Ectodermal cell (in vitro differentiated cells): ENCODE data around the gene CDK5RAP2.

ENCODE experiments used
- H3K27ac ChIP-seq: 2 replicates; pipeline ENCODE4 v1.7.0; 2013; ENCODE audit warnings: mild to moderate bottlenecking, low read depth, low read length; ENCODE audit not compliant: insufficient read depth, poor library complexity, severe bottlenecking
- H3K27me3 ChIP-seq: 2 replicates; pipeline ENCODE4 v1.7.0; 2013; ENCODE audit warnings: mild to moderate bottlenecking, low read length; ENCODE audit not compliant: insufficient read depth, control insufficient read depth, poor library complexity, severe bottlenecking
- H3K36me3 ChIP-seq: one replicate; pipeline ENCODE4 v1.7.0; 2013; ENCODE audit warnings: low read length; ENCODE audit not compliant: control insufficient read depth, insufficient read depth
- H3K4me1 ChIP-seq: one replicate; pipeline ENCODE4 v1.7.0; 2013; ENCODE audit warnings: low read length; ENCODE audit not compliant: control insufficient read depth, insufficient read depth
- H3K4me3 ChIP-seq: 2 replicates; pipeline ENCODE4 v1.7.0; 2013; ENCODE audit warnings: low read depth, low read length, control low read depth; ENCODE audit not compliant: insufficient read depth
- H3K9me3 ChIP-seq: 2 replicates; pipeline ENCODE4 v1.7.0; 2013; ENCODE audit warnings: mild to moderate bottlenecking, low read length, moderate library complexity; ENCODE audit not compliant: control insufficient read depth
- WGBS, 2 experiments: methylation state at CpG; one replicate each; pipeline ENCODE4 v1.1.7; 2013; ENCODE audit warnings: missing lambda C conversion rate in 2 of 2; 5-methylcytosine and 5-hydroxymethylcytosine counted together

Gene CDK5RAP2

DNA sequence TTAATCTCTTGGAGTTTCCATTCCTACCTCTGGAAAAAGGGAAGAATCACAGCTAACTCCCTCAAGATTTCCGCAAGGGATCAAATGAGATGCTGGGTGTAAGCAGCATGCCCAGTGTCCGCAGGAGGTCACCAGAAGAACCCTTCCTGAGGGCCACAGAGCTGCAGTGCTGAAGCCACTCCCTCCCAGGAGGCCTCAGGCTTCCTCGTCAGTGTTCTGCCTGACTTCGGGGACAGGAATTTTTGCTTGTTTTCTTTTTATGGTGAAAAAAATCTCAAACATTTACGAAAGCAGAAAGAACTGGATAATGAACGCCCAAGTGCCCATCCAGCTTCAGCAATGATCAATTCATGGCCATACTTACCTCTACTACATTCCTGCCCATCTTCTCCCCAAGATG, 183.0 kb downstream of the CDK5RAP2 start:
- H3K4me3 ChIP-seq = no peak overlapping the region
- H3K27me3 ChIP-seq = no peaks in the 10 kb centered on the region
- H3K27ac ChIP-seq = no peak overlapping the region
- peaks cover 45% of the 10 kb centered on the region for H3K36me3 ChIP-seq
- H3K4me1 ChIP-seq = no peaks in the 10 kb centered on the region
- no peaks in the 10 kb centered on the region for H3K9me3 ChIP-seq
- 92 to 94% methylated on average over 6 of the region's 6 CpGs for WGBS, 2 experiments

- Histone ChIP-seq H3K27ac (no peak overlapping the region), H3K27me3 (no peaks in the 10 kb centered on the region), H3K4me3 (no peak overlapping the region), H3K9me3 (no peaks in the 10 kb centered on the region), H3K4me1 (no peaks in the 10 kb centered on the region), H3K36me3 (peaks cover 50% of the 10 kb centered on the region)
- 95% methylated on average over 3 of the region's 3 CpGs for WGBS, 2 experiments
These were observed 183.5 kb downstream of the CDK5RAP2 start for GRCh38 chr9:120396418-120396817.

- Histone ChIP-seq H3K27ac (no peak overlapping the region), H3K27me3 (no peaks in the 10 kb centered on the region), H3K36me3 (peaks cover 44% of the 10 kb centered on the region), H3K4me3 (no peak overlapping the region), H3K4me1 (no peaks in the 10 kb centered on the region), H3K9me3 (no peaks in the 10 kb centered on the region)
- 95% methylated on average over 7 of the region's 7 CpGs for WGBS, 2 experiments
These were observed 184.6 kb downstream of the CDK5RAP2 start for GRCh38 chr9:120395376-120395775.

GRCh38 chr9:120394058-120394669, 185.8 kb downstream of the CDK5RAP2 start:
- WGBS, 2 experiments = 95 to 96% methylated on average over 13 of the region's 13 CpGs
- peaks cover 44% of the 10 kb centered on the region for H3K36me3 ChIP-seq

GRCh38 chr9:120393386-120394057, 186.4 kb downstream of the CDK5RAP2 start:
- no peak overlapping the region for H3K27ac ChIP-seq

More at GRCh38 chr9:120394058-120394669, 185.8 kb downstream of the CDK5RAP2 start:
- Histone ChIP-seq H3K27ac (no peak overlapping the region), H3K27me3 (no peaks in the 10 kb centered on the region), H3K9me3 (no peaks in the 10 kb centered on the region), H3K4me1 (no peaks in the 10 kb centered on the region), H3K4me3 (no peak overlapping the region)

DNA sequence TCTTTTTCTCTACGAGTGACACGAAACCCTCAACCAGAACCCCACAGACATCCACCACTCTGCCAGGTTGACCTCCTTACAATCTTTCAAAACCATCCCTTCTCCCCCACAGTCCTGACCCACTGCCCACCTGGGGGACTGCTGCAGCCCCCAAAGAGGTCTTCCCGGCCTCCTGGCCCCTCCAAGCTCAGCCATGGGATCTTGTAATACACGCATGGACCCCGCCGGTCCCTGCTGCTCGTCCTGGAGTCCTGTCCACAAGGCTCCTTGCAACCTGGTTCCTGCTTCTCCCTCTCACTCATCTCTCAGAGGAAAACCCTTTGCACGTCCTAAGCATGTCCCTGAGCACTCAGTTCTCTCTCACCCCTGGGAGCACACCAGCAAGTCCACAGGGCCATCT, 187.3 kb downstream of the CDK5RAP2 start:
- H3K9me3 ChIP-seq = no peaks in the 10 kb centered on the region
- no peaks in the 10 kb centered on the region for H3K27me3 ChIP-seq
- H3K36me3 ChIP-seq = peaks cover 48% of the 10 kb centered on the region
- H3K27ac ChIP-seq = no peak overlapping the region
- 95 to 97% methylated on average over 8 of the region's 8 CpGs for WGBS, 2 experiments
- no peaks in the 10 kb centered on the region for H3K4me1 ChIP-seq
- H3K4me3 ChIP-seq = no peak overlapping the region

More at GRCh38 chr9:120393386-120394057, 186.4 kb downstream of the CDK5RAP2 start:
- Histone ChIP-seq H3K9me3 (no peaks in the 10 kb centered on the region), H3K27me3 (no peaks in the 10 kb centered on the region), H3K4me3 (no peak overlapping the region), H3K36me3 (peaks cover 42% of the 10 kb centered on the region), H3K4me1 (no peaks in the 10 kb centered on the region)
- 79 to 82% methylated on average over 7 of the region's 7 CpGs for WGBS, 2 experiments

DNA sequence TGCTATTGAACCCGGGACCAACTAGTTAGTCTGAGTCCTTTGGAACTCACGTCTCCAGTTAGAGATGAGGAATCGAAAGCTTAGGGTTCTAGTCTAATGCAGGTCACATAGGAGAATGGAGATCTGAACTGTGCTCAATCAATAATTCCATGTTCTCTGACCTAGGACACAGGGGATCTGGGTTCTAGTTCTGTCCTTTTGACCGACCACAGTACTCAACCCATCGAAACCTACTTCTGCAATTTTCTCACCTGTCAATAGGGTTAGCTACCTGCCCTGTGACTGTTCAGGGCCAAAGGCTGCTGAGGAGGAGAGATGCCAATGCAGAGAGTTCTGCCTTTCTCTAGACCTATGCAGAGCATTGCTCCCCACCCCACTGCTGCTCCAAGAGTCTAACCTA, 187.7 kb downstream of the CDK5RAP2 start:
- no peaks in the 10 kb centered on the region for H3K27me3 ChIP-seq
- H3K27ac ChIP-seq = no peak overlapping the region
- no peak overlapping the region for H3K4me3 ChIP-seq
- 96% methylated on average over 5 of the region's 5 CpGs for WGBS, 2 experiments
- peaks cover 48% of the 10 kb centered on the region for H3K36me3 ChIP-seq
- no peaks in the 10 kb centered on the region for H3K9me3 ChIP-seq
- H3K4me1 ChIP-seq = no peaks in the 10 kb centered on the region

DNA sequence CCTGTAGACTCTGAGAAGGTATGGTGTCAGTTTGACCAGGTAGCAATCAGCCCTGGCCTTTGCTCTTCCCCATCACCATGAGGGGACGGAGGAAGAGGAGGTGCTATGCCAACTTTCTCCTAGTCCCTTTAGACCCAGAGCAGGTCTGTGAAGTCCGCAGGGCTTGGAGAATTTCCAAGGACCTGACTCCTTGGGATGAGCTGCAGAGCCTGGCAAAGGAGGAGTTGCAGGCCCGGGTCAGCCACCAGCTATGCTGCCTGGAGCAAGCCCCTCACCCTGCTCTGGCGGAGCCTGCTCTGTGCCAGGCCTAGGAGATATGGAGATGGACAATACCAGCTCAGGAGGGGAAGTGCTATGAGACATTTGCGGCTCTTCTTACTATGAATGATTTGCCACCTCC, 188.3 kb downstream of the CDK5RAP2 start:
- WGBS, 2 experiments = 94 to 98% methylated on average over 5 of the region's 5 CpGs
- H3K4me3 ChIP-seq = no peak overlapping the region
- H3K4me1 ChIP-seq = no peaks in the 10 kb centered on the region
- peaks cover 46% of the 10 kb centered on the region for H3K36me3 ChIP-seq
- H3K27ac ChIP-seq = no peak overlapping the region
- H3K27me3 ChIP-seq = no peaks in the 10 kb centered on the region
- no peaks in the 10 kb centered on the region for H3K9me3 ChIP-seq

DNA sequence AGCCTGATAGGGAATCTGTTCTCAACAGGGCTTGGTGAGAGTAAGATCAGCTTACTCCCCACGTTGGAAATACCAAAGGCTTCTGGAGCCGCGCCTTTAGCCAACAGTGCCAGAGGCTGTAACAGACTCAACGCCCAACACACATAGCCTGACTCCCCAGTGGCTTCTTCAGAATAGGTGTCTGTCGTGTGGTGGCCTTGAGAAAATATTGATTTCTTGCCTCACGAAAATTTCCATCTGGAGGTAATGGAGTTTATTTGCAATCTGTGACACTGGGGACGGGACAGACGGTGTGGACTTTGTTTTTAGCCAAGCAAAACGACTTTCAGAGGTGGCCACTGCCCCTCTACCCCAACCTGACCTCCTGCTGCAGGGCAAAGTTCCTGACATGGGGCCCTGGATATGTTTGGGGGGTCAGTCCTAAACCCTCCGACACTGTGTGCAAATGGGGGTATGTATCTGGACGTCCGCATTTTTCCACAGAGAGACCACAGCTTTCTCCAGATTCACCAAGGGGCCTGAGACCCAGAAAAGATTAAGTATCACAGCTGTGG, 189.3 kb downstream of the CDK5RAP2 start:
- Histone ChIP-seq H3K4me3 (no peak overlapping the region), H3K27ac (no peak overlapping the region), H3K4me1 (no peaks in the 10 kb centered on the region), H3K27me3 (no peaks in the 10 kb centered on the region), H3K36me3 (peaks cover 40% of the 10 kb centered on the region), H3K9me3 (no peaks in the 10 kb centered on the region)
- 96 to 97% methylated on average over 12 of the region's 12 CpGs for WGBS, 2 experiments

DNA sequence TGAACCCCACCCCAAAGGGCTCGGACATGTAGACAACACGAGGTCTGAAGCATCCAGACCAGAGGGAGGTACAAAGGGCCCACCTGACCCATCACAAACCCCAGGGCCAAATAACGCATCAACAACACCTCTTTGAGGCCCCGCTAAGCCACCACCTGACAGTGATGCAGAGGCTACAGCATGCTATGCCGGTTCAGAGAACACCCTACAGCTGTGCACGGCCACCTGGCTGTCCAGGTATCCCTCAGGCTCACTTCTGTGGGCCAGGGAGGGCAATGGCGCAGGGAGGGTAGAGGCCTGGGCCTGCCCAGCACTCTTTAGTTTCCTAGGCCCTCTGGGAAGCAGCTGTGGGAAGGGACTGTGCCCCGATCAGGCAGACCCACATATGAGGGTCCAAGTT, 190.1 kb downstream of the CDK5RAP2 start:
- no peak overlapping the region for H3K27ac ChIP-seq
- WGBS, 2 experiments = 94 to 97% methylated on average over 8 of the region's 8 CpGs
- peaks cover 40% of the 10 kb centered on the region for H3K36me3 ChIP-seq

More for the DNA sequence above, 190.1 kb downstream of the CDK5RAP2 start:
- no peaks in the 10 kb centered on the region for H3K27me3 ChIP-seq
- no peaks in the 10 kb centered on the region for H3K4me1 ChIP-seq
- no peak overlapping the region for H3K4me3 ChIP-seq
- H3K9me3 ChIP-seq = no peaks in the 10 kb centered on the region
